ENCODE results near the gene SENP1. TPM values are rescaled to one million over a fixed set of nuclear protein-coding genes. Genes with fewer than 3 reads are reported as not detected.

Gene SENP1
- total RNA-seq, 1 donor from 2014 or later, result 38.4 TPM

DNA sequence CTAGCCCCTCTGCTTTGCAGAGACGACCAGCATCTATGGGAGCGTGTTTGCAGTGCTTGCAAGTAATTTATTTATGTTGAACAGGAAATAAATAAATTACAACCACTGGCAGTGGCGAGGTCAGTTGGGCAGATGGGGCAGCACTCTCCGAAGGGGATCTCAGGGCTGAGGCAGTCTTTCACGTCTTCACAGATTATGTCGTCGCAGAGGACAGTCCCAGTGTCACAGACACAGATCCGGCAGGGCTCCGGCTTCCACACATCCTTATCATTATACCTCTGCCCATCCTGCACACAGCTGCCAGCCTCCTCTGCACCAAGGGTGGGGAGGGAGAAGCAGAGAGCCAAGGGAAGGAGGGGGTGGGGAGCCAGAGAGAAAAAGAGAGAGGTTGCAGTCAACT is 106.1 kb downstream of the SENP1 start:
- Mint-ChIP-seq H3K27ac (no peak overlapping the region), H3K4me1 (ENCODE audit: low read depth) (peaks cover 25% of the 10 kb centered on the region), H3K4me3 (ENCODE audit: low read depth) (no peak overlapping the region), H3K27me3 (peaks cover 14% of the 10 kb centered on the region), H3K9me3 (ENCODE audit: low read depth) (no peaks in the 10 kb centered on the region), H3K36me3 (ENCODE audit: insufficient read depth) (peaks cover 17% of the 10 kb centered on the region)
- TF ChIP-seq, protein P1, sequence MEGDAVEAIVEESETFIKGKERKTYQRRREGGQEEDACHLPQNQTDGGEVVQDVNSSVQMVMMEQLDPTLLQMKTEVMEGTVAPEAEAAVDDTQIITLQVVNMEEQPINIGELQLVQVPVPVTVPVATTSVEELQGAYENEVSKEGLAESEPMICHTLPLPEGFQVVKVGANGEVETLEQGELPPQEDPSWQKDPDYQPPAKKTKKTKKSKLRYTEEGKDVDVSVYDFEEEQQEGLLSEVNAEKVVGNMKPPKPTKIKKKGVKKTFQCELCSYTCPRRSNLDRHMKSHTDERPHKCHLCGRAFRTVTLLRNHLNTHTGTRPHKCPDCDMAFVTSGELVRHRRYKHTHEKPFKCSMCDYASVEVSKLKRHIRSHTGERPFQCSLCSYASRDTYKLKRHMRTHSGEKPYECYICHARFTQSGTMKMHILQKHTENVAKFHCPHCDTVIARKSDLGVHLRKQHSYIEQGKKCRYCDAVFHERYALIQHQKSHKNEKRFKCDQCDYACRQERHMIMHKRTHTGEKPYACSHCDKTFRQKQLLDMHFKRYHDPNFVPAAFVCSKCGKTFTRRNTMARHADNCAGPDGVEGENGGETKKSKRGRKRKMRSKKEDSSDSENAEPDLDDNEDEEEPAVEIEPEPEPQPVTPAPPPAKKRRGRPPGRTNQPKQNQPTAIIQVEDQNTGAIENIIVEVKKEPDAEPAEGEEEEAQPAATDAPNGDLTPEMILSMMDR (IDR thresholded peaks at IDR 0.05; ENCODE audit: unreplicated experiment), result no peak
- no peak for DNase-seq (ENCODE audit: low spot score, unreplicated experiment)

DNA sequence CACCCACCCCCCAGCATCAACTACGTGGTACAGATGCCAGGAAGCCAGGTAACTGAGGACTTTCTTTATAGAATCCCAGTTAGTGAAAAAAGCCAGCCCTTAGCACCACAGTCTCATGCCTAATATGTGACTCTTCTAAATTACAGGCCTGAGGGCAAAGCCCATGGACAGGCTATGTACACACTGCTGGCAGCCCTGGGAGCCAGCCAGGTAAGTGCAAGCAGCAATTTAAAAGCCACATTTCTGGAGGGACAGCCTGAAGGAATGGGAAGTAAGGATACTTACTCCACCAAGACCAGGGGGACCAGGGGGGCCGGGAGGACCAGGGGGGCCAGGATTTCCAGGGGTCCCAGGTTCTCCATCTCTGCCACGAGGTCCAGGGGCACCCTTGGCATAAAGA is 108.6 kb downstream of the SENP1 start:
- H3K4me3 Mint-ChIP-seq (ENCODE audit: low read depth), result no peak overlapping the region
- TF ChIP-seq, protein P1 (IDR thresholded peaks at IDR 0.05; ENCODE audit: unreplicated experiment), result no peak
- no peaks in the 10 kb centered on the region for H3K9me3 Mint-ChIP-seq (ENCODE audit: low read depth)
- peaks cover 14% of the 10 kb centered on the region for H3K27me3 Mint-ChIP-seq
- H3K36me3 Mint-ChIP-seq (ENCODE audit: insufficient read depth), result peaks cover 26% of the 10 kb centered on the region
- DNase-seq (ENCODE audit: low spot score, unreplicated experiment), result no peak
- no peak overlapping the region for H3K27ac Mint-ChIP-seq
- peaks cover 18% of the 10 kb centered on the region for H3K4me1 Mint-ChIP-seq (ENCODE audit: low read depth)

DNA sequence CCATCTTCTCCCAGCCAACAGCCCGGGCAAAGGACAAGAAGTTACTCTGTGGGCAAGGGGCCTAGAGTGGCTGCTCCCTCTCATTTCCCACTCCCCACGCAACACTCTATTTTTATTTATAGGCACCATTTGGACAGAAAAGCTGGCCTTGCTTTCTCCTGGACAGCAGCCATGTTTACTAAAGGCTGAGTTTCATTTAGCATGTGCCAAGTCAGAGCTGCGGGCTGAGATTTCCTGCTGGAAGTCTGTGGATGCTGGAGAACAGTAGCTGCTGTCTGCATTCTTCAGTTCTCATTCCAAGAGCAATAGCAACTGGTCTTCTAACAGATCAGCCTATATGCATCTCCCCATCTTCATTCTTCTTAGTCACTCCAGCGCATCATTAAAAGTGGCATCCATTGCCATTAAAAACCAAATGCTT is 109.9 kb downstream of the SENP1 start:
- no peak overlapping the region for H3K4me3 Mint-ChIP-seq (ENCODE audit: low read depth)

DNA sequence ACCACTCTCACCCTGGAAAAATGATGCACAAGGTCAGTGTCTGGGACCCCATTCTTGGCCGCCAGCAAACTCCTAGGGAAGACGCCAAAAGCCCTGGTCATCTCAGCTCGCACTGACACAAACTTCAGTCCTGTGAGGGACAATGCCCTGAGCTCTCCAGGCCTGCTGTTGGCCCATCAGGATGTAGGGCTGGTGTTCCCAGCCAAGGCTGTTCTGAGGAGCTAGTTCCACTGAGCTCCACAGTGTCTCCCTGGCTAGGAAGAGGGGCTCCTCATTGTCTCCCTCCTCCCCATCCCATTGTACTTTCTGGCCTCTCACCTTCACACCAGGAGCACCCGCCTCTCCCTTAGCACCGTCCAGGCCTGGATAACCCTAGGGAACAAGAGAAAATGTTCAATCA is 112.4 kb downstream of the SENP1 start:
- TF ChIP-seq, protein P1 (IDR thresholded peaks at IDR 0.05; ENCODE audit: unreplicated experiment), result no peak
- peaks cover 5% of the 10 kb centered on the region for H3K27me3 Mint-ChIP-seq
- no peak overlapping the region for H3K4me3 Mint-ChIP-seq (ENCODE audit: low read depth)
- H3K4me1 Mint-ChIP-seq (ENCODE audit: low read depth), result peaks cover 8% of the 10 kb centered on the region
- H3K27ac Mint-ChIP-seq, result no peak overlapping the region
- peaks cover 23% of the 10 kb centered on the region for H3K36me3 Mint-ChIP-seq (ENCODE audit: insufficient read depth)
- H3K9me3 Mint-ChIP-seq (ENCODE audit: low read depth), result no peaks in the 10 kb centered on the region
- no peak for DNase-seq (ENCODE audit: low spot score, unreplicated experiment)

More for the DNA sequence above, 109.9 kb downstream of the SENP1 start:
- peaks cover 26% of the 10 kb centered on the region for H3K36me3 Mint-ChIP-seq (ENCODE audit: insufficient read depth)
- no peak for DNase-seq (ENCODE audit: low spot score, unreplicated experiment)
- TF ChIP-seq, protein P1 (IDR thresholded peaks at IDR 0.05; ENCODE audit: unreplicated experiment), result no peak
- no peaks in the 10 kb centered on the region for H3K9me3 Mint-ChIP-seq (ENCODE audit: low read depth)
- peaks cover 10% of the 10 kb centered on the region for H3K4me1 Mint-ChIP-seq (ENCODE audit: low read depth)
- peaks cover 12% of the 10 kb centered on the region for H3K27me3 Mint-ChIP-seq
- H3K27ac Mint-ChIP-seq, result no peak overlapping the region

Small RNAs within 50 kb of the gene (microRNA-seq; reads per million reads assigned to microRNA genes)
- gene MIR6505 (ENCODE audit: borderline number of aligned reads, unreplicated experiment), result not detected

Other genes with a start within 250 kb of the SENP1 start
- 0.31 and 0.38 TPM in 2 replicates for gene VDR, start 201.1 kb downstream of the SENP1 start, total RNA-seq
- gene TMEM106C, start 142.5 kb downstream of the SENP1 start, total RNA-seq, result 76.1 and 83.9 TPM in 2 replicates
- gene COL2A1, start 101.6 kb downstream of the SENP1 start, total RNA-seq, result 424 and 446 TPM in 2 replicates
- gene PFKM, start 13.3 kb upstream of the SENP1 start, total RNA-seq, result 132 and 141 TPM in 2 replicates
- 22.2 and 27.0 TPM in 2 replicates for gene ASB8, start 51.4 kb upstream of the SENP1 start, total RNA-seq
- 0.12 TPM in 1 of 2 replicates, not detected in the other for gene CCDC184, start 77.6 kb upstream of the SENP1 start, total RNA-seq
- not detected in 2 replicates for gene OR10AD1, start 97.2 kb upstream of the SENP1 start, total RNA-seq
- 33.5 and 34.2 TPM in 2 replicates for gene ZNF641, start 244.8 kb upstream of the SENP1 start, total RNA-seq

Measured in progenitor cell of endocrine pancreas (in vitro differentiated cells).